DOHH2 (cell line): ENCODE data around the gene CHIT1.

Experiments
- H3F3A ChIP-seq: fragments of 200-600 bp; sonication (generic), shearing (Covaris generic); 2 replicates; pipeline ENCODE4 v1.6.0; 2016; ENCODE audit warnings: antibody characterized with exemption, mild to moderate bottlenecking; ENCODE audit not compliant: control insufficient read depth, insufficient read depth
- H3K27ac ChIP-seq: fragments of 200-600 bp; sonication (generic); 2 replicates; pipeline ENCODE4 v1.5.1; 2014; ENCODE audit warnings: low read depth, mild to moderate bottlenecking, low read length, moderate library complexity
- H3K27me3 ChIP-seq: fragments of 200-600 bp; sonication (generic); 2 replicates; pipeline ENCODE4 v1.6.1; 2014; ENCODE audit warnings: mild to moderate bottlenecking, low read length, mixed read lengths; ENCODE audit not compliant: control insufficient read depth
- H3K36me3 ChIP-seq: fragments of 200-600 bp; sonication (generic); 2 replicates; pipeline ENCODE4 v1.6.1; 2014; ENCODE audit warnings: mild to moderate bottlenecking, low read length, moderate library complexity, mixed read lengths; ENCODE audit not compliant: control insufficient read depth
- H3K4me1 ChIP-seq: fragments of 200-600 bp; sonication (generic); 2 replicates; pipeline ENCODE4 v1.6.1; 2014; ENCODE audit warnings: mild to moderate bottlenecking, low read length, mixed read lengths; ENCODE audit not compliant: control insufficient read depth
- H3K4me2 ChIP-seq: fragments of 200-600 bp; sonication (generic); 2 replicates; pipeline ENCODE4 v1.6.0; 2014; ENCODE audit warnings: mild to moderate bottlenecking, low read length, moderate library complexity
- H3K4me3 ChIP-seq: fragments of 200-600 bp; sonication (generic); 2 replicates; pipeline ENCODE4 v1.5.1; 2014; ENCODE audit warnings: mild to moderate bottlenecking, low read length, mixed read lengths
- H3K79me2 ChIP-seq: fragments of 200-600 bp; sonication (generic); 2 replicates; pipeline ENCODE4 v1.6.1; 2014; ENCODE audit warnings: mild to moderate bottlenecking, low read length, mixed read lengths; ENCODE audit not compliant: control insufficient read depth
- H3K9me2 ChIP-seq: fragments of 200-600 bp; sonication (generic); replicated peaks from 2 replicates; pipeline ENCODE4 v1.6.1; 2014; ENCODE audit warnings: mild to moderate bottlenecking, low read length, mixed read lengths; ENCODE audit not compliant: control insufficient read depth
- H3K9me3 ChIP-seq: fragments of 200-600 bp; sonication (generic); 2 replicates; pipeline ENCODE4 v1.6.1; 2014; ENCODE audit warnings: antibody characterized with exemption, low read length, mixed read lengths; ENCODE audit not compliant: control insufficient read depth, insufficient read depth
- H4K20me1 ChIP-seq: fragments of 200-600 bp; sonication (generic); 2 replicates; pipeline ENCODE4 v1.6.0; 2014; ENCODE audit warnings: low read depth, mild to moderate bottlenecking, antibody characterized with exemption, low read length, moderate library complexity; ENCODE audit not compliant: control insufficient read depth, insufficient read depth
- CTCF ChIP-seq: fragments of 200-600 bp; sonication (generic); IDR thresholded peaks from one replicate; pipeline ENCODE4 v1.5.1; 2014; ENCODE audit warnings: antibody characterized with exemption, mild to moderate bottlenecking, low read depth, low read length; ENCODE audit not compliant: poor library complexity, severe bottlenecking
- EZH2phosphoT487 ChIP-seq: fragments of 200-600 bp; sonication (generic); IDR thresholded peaks from 2 replicates; pipeline ENCODE4 v1.6.1; 2017; ENCODE audit warnings: borderline replicate concordance, mild to moderate bottlenecking, antibody characterized with exemption, low read length, moderate library complexity, mixed read lengths

The CHIT1 gene

GRCh38 chr1:203180611-203181330 lies 48.7 kb downstream of the CHIT1 start:
- H3K4me1 ChIP-seq: peaks cover 6% of the 10 kb centered on the region
- H3F3A ChIP-seq: no peaks in the 10 kb centered on the region
- H3K9me3 ChIP-seq: no peaks in the 10 kb centered on the region
- no peaks in the 10 kb centered on the region for H4K20me1 ChIP-seq
- TF ChIP-seq EZH2phosphoT487 (no peak), CTCF (no peak)
- no peak overlapping the region for H3K4me3 ChIP-seq
- H3K79me2 ChIP-seq: no peaks in the 10 kb centered on the region
- H3K9me2 ChIP-seq: no peaks in the 10 kb centered on the region
- H3K4me2 ChIP-seq: no peak overlapping the region
- peaks cover 3% of the 10 kb centered on the region; the same call in 1 of the 2 replicates for H3K27me3 ChIP-seq
- no peaks in the 10 kb centered on the region for H3K36me3 ChIP-seq
- no peak overlapping the region for H3K27ac ChIP-seq

- no peaks in the 10 kb centered on the region for H3K36me3 ChIP-seq
- H3K9me3 ChIP-seq: no peaks in the 10 kb centered on the region
- no peaks in the 10 kb centered on the region for H3K9me2 ChIP-seq
- no peak overlapping the region for H3K4me3 ChIP-seq
- TF ChIP-seq CTCF (no peak), EZH2phosphoT487 (no peak)
- H3K27ac ChIP-seq: no peak overlapping the region
- H3K27me3 ChIP-seq: peaks cover 3% of the 10 kb centered on the region; the same call in 1 of the 2 replicates
- no peaks in the 10 kb centered on the region for H3F3A ChIP-seq
- H3K4me1 ChIP-seq: peaks cover 12% of the 10 kb centered on the region
- H4K20me1 ChIP-seq: no peaks in the 10 kb centered on the region
- no peaks in the 10 kb centered on the region for H3K79me2 ChIP-seq
- H3K4me2 ChIP-seq: no peak overlapping the region
Measured at GRCh38 chr1:203179667-203180005, 49.8 kb downstream of the CHIT1 start.

GRCh38 chr1:203178821-203179666 lies 50.4 kb downstream of the CHIT1 start:
- TF ChIP-seq CTCF (no peak), EZH2phosphoT487 (no peak)
- H3K27ac ChIP-seq: no peak overlapping the region
- H3K27me3 ChIP-seq: peaks cover 3% of the 10 kb centered on the region; the same call in 1 of the 2 replicates
- H3K36me3 ChIP-seq: no peaks in the 10 kb centered on the region
- no peaks in the 10 kb centered on the region for H3F3A ChIP-seq
- no peak overlapping the region for H3K4me2 ChIP-seq
- H4K20me1 ChIP-seq: no peaks in the 10 kb centered on the region
- no peaks in the 10 kb centered on the region for H3K9me3 ChIP-seq
- H3K4me3 ChIP-seq: no peak overlapping the region
- H3K4me1 ChIP-seq: peaks cover 12% of the 10 kb centered on the region
- no peaks in the 10 kb centered on the region for H3K79me2 ChIP-seq
- no peaks in the 10 kb centered on the region for H3K9me2 ChIP-seq
